Activated T-cell treated with anti-CD3 and anti-CD28 coated beads, Interleukin-2, amount 50 U/mL, for 48 hours (primary cell): ENCODE results near the gene HMGCS1.
"Not testable (repeated sequence)": the region's sequence is repeated elsewhere in the genome, so short reads cannot be mapped to it uniquely, and the experiment has no call there.

ENCODE experiments used
- DNase-seq, 2 experiments: peaks; one replicate each; pipeline ENCODE4 v3.0.0-alpha.2; 2020

HMGCS1 gene

GRCh38 chr5:43313035-43313853 lies at the start of gene HMGCS1:
TSS of gene HMGCS1 (minus strand) at chr5:43313412. CDS start at chr5:43298965, 14,447 bp downstream.
- peak; percentile 99 for DNase-seq

- DNase-seq, result no peak
Observed at GRCh38 chr5:43358726-43359125, 45.5 kb upstream of the HMGCS1 start.

GRCh38 chr5:43358301-43358700 lies 45.1 kb upstream of the HMGCS1 start:
- DNase-seq, result no peak

- no peak for DNase-seq
Observed at GRCh38 chr5:43357878-43358281, 44.7 kb upstream of the HMGCS1 start.

- no peak for DNase-seq
Observed at GRCh38 chr5:43357067-43357466, 43.9 kb upstream of the HMGCS1 start.

GRCh38 chr5:43354774-43355173 lies 41.6 kb upstream of the HMGCS1 start:
- no peak for DNase-seq

GRCh38 chr5:43353668-43354067 lies 40.5 kb upstream of the HMGCS1 start:
- DNase-seq, result no peak

GRCh38 chr5:43352915-43353314 lies 39.7 kb upstream of the HMGCS1 start:
- no peak for DNase-seq

- no peak for DNase-seq
Observed at GRCh38 chr5:43352131-43352530, 38.9 kb upstream of the HMGCS1 start.

GRCh38 chr5:43348861-43349363 lies 35.7 kb upstream of the HMGCS1 start:
- DNase-seq, result no peak

GRCh38 chr5:43348207-43348606 lies 35.0 kb upstream of the HMGCS1 start:
- DNase-seq, result no peak

- DNase-seq, result no peak
Observed at GRCh38 chr5:43338862-43339261, 25.6 kb upstream of the HMGCS1 start.

GRCh38 chr5:43336159-43336558 lies 22.9 kb upstream of the HMGCS1 start:
- no peak for DNase-seq

- DNase-seq, result no peak
Observed at GRCh38 chr5:43335681-43336080, 22.5 kb upstream of the HMGCS1 start.

GRCh38 chr5:43332401-43332800 lies 19.2 kb upstream of the HMGCS1 start:
- no peak for DNase-seq

- DNase-seq, result not testable (repeated sequence)
Observed at GRCh38 chr5:43325624-43326023, 12.4 kb upstream of the HMGCS1 start.

- not testable (repeated sequence) for DNase-seq
Observed at GRCh38 chr5:43323488-43323887, 10.3 kb upstream of the HMGCS1 start.

- no peak for DNase-seq
Observed at GRCh38 chr5:43320846-43321245, 7.6 kb upstream of the HMGCS1 start.

GRCh38 chr5:43316421-43316820 lies 3.2 kb upstream of the HMGCS1 start:
- no peak for DNase-seq

- DNase-seq, result peak in 1 of 2 experiments; percentile 49
Observed at GRCh38 chr5:43315682-43316081, 2.5 kb upstream of the HMGCS1 start.

GRCh38 chr5:43315263-43315662 lies 2.1 kb upstream of the HMGCS1 start:
- DNase-seq, result peak; percentile 66 to 71

- no peak for DNase-seq
Observed at GRCh38 chr5:43314724-43315123, 1.5 kb upstream of the HMGCS1 start.

GRCh38 chr5:43313854-43314457 lies 744 bp upstream of the HMGCS1 start:
- peak; percentile 53 to 56 for DNase-seq

- DNase-seq, result no peak
Observed at GRCh38 chr5:43312699-43313034, 545 bp downstream of the HMGCS1 start.
